Aorta (tissue), 5 donors: ENCODE data around the gene TAS1R3. TPM values are rescaled to one million over a fixed set of nuclear protein-coding genes. Genes with fewer than 3 reads are reported as not detected.

Experiments used
- ATAC-seq: fragments of 200-7000 bp; cut with Tn5 transposase; one replicate; pipeline ENCODE4 v1.9.1; 2022; ENCODE audit warnings: moderate library complexity; ENCODE audit not compliant: low FRiP score
- DNase-seq, 2 donors: peaks; one replicate each; pipeline ENCODE4 v3.0.0-alpha.2; 2020
- H3K27ac ChIP-seq, 2 donors: one replicate each; pipeline ENCODE4 v1.5.1; 2013; ENCODE audit warnings: low read length in 2 of 2, mild to moderate bottlenecking in 2 of 2, moderate library complexity in 2 of 2, control low read depth in 1 of 2, inconsistent platforms in 1 of 2, low read depth in 1 of 2
- H3K27me3 ChIP-seq, 2 donors: one replicate each; pipeline ENCODE4 v1.6.1; 2013; ENCODE audit warnings: control low read depth in 1 of 2, low read length in 1 of 2, mild to moderate bottlenecking in 1 of 2, moderate library complexity in 1 of 2; ENCODE audit not compliant: insufficient read depth in 2 of 2, control insufficient read depth in 1 of 2
- H3K36me3 ChIP-seq, 2 donors: one replicate each; pipeline ENCODE4 v1.6.1; 2013; ENCODE audit warnings: control low read depth in 1 of 2, low read length in 1 of 2, mild to moderate bottlenecking in 1 of 2; ENCODE audit not compliant: insufficient read depth in 2 of 2, control insufficient read depth in 1 of 2
- H3K4me1 ChIP-seq, 2 donors: one replicate each; pipeline ENCODE4 v1.6.1; 2013; ENCODE audit warnings: low read length in 2 of 2, control low read depth in 1 of 2, mild to moderate bottlenecking in 1 of 2, moderate library complexity in 1 of 2; ENCODE audit not compliant: insufficient read depth in 2 of 2, control insufficient read depth in 1 of 2
- H3K4me3 ChIP-seq, 2 donors: one replicate each; pipeline ENCODE4 v1.5.1; 2013; ENCODE audit warnings: low read length in 2 of 2, control low read depth in 1 of 2, mild to moderate bottlenecking in 1 of 2
- H3K9me3 ChIP-seq: one replicate; pipeline ENCODE4 v1.6.1; 2013; ENCODE audit warnings: mild to moderate bottlenecking, low read length; ENCODE audit not compliant: control insufficient read depth
- WGBS, 2 donors: extraction: QIAGEN DNeasy Blood & Tissue Kit; methylation state at CpG; one replicate each; pipeline ENCODE4 v1.1.7; 2013; 5-methylcytosine and 5-hydroxymethylcytosine counted together
- intact Hi-C, 2 donors: fragments of 100-400 bp; cut with DNase I; formaldehyde crosslinking; loops; one replicate each; pipeline versions ENCODE4 v1.14.2 to v1.15.0; 2022
- microRNA-seq, 2 donors: library from miRNA; unstranded; fragments of <30 nt; microRNA quantifications; one replicate each; pipeline ENCODE4 v1.2.0, GENCODE V29; 2020
- polyA plus RNA-seq, 2 donors: library from polyadenylated mRNA; stranded (reverse); fragments of 200-250 nt; gene quantifications; one replicate each; pipeline ENCODE4 v1.2.3, GENCODE V29; 2013
- total RNA-seq, 2 donors: library from RNA; stranded (reverse); fragmentation: NEBNext Ultra II Directional; extraction: Animal tissue kit (Norgen Biotek cat#: 25700); gene quantifications; one replicate each; pipeline ENCODE4 v1.2.1, GENCODE V29; 2021
- donor health status: healthy with polysubstance abuse.
- donor health status: Bipolar disorder and iron deficiency.
- donor health status: DM: no; HTN: no; CAD: no.
- donor health status: DM: no; HTN: no; CAD: no.
- donor health status: DM: yes; HTN: yes; CAD: no.

The TAS1R3 gene
- total and polyA plus RNA-seq, 4 donors, result 0.24 to 0.36 (median 0.28) TPM

- no peak for ATAC-seq
- 87 to 92% methylated on average over 16 of the region's 16 CpGs for WGBS, 2 donors
Observed at GRCh38 chr1:1380860-1381259, 49.8 kb downstream of the TAS1R3 start.

GRCh38 chr1:1381294-1381693 is 50.2 kb downstream of the TAS1R3 start:
- H3K27me3 ChIP-seq, result no peaks in the 10 kb centered on the region
- H3K4me1 ChIP-seq, result no peaks in the 10 kb centered on the region
- ATAC-seq (no peak), DNase-seq (no peak)
- no peak overlapping the region for H3K4me3 ChIP-seq
- no peak overlapping the region for H3K27ac ChIP-seq
- H3K9me3 ChIP-seq, result no peaks in the 10 kb centered on the region
- intact Hi-C loops, result no loop called here
- peaks cover 0 to 3% of the 10 kb centered on the region in 2 donors for H3K36me3 ChIP-seq
- 66 to 69% methylated on average over 8 of the region's 8 CpGs for WGBS, 2 donors

More at GRCh38 chr1:1380860-1381259, 49.8 kb downstream of the TAS1R3 start:
- H3K27me3 ChIP-seq, result no peaks in the 10 kb centered on the region
- no peaks in the 10 kb centered on the region for H3K4me1 ChIP-seq
- no peak for DNase-seq
- H3K36me3 ChIP-seq, result no peaks in the 10 kb centered on the region
- no peak overlapping the region for H3K4me3 ChIP-seq
- no peaks in the 10 kb centered on the region for H3K9me3 ChIP-seq
- intact Hi-C loops, result no loop called here
- no peak overlapping the region for H3K27ac ChIP-seq

Small RNA genes lying within 50 kb of the gene (microRNA-seq; reads per million reads assigned to microRNA genes)
- gene MIR6726, result 0.99 to 1.2 reads per million in 2 donors
- 0 to 1.2 reads per million in 2 donors for gene MIR6727
- 0 to 1.2 reads per million in 2 donors for gene MIR6808

Other genes starting within 250 kb of the TAS1R3 start
- 10 to 100 TPM in 1 of 2 donors, 1 to 10 TPM in 1; 9.3 to 13.6 TPM for gene C1orf159, start 215.2 kb upstream of the TAS1R3 start, total RNA-seq
- gene C1orf159, start 215.2 kb upstream of the TAS1R3 start, polyA plus RNA-seq, result 10 to 100 TPM in 1 of 2 donors, 1 to 10 TPM in 1; 4.0 to 35.4 TPM
- gene TTLL10, start 157.4 kb upstream of the TAS1R3 start, total RNA-seq, result under 1 TPM in 1 of 2 donors, not detected in 1; 0.15 TPM
- not detected for gene TTLL10, start 157.4 kb upstream of the TAS1R3 start, polyA plus RNA-seq
- gene TNFRSF18, start 124.7 kb upstream of the TAS1R3 start, total RNA-seq, result 1 to 10 TPM; 1.0 to 1.1 TPM
- gene TNFRSF18, start 124.7 kb upstream of the TAS1R3 start, polyA plus RNA-seq, result 1 to 10 TPM in 1 of 2 donors, not detected in 1; 1.3 TPM
- gene TNFRSF4, start 117.1 kb upstream of the TAS1R3 start, total RNA-seq, result 1 to 10 TPM; 1.6 to 3.5 TPM
- 1 to 10 TPM in 1 of 2 donors, not detected in 1; 1.0 TPM for gene TNFRSF4, start 117.1 kb upstream of the TAS1R3 start, polyA plus RNA-seq
- gene SDF4, start 99.3 kb upstream of the TAS1R3 start, total RNA-seq, result 100 to 1,000 TPM; 138 to 140 TPM
- 100 to 1,000 TPM in 1 of 2 donors, 10 to 100 TPM in 1; 73.3 to 158 TPM for gene SDF4, start 99.3 kb upstream of the TAS1R3 start, polyA plus RNA-seq
- gene B3GALT6, start 99.0 kb upstream of the TAS1R3 start, total RNA-seq, result 10 to 100 TPM; 11.3 to 12.8 TPM
- 1 to 10 TPM; 2.5 to 9.3 TPM for gene B3GALT6, start 99.0 kb upstream of the TAS1R3 start, polyA plus RNA-seq
- gene C1QTNF12, start 84.6 kb upstream of the TAS1R3 start, total RNA-seq, result 1 to 10 TPM; 3.9 to 4.3 TPM
- gene C1QTNF12, start 84.6 kb upstream of the TAS1R3 start, polyA plus RNA-seq, result 10 to 100 TPM in 1 of 2 donors, 1 to 10 TPM in 1; 3.4 to 10.0 TPM
- 10 to 100 TPM; 46.9 to 49.4 TPM for gene UBE2J2, start 57.4 kb upstream of the TAS1R3 start, total RNA-seq
- gene UBE2J2, start 57.4 kb upstream of the TAS1R3 start, polyA plus RNA-seq, result 10 to 100 TPM; 17.2 to 49.3 TPM
- gene SCNN1D, start 50.8 kb upstream of the TAS1R3 start, total RNA-seq, result 1 to 10 TPM; 3.5 to 8.2 TPM
- gene SCNN1D, start 50.8 kb upstream of the TAS1R3 start, polyA plus RNA-seq, result 10 to 100 TPM in 1 of 2 donors, 1 to 10 TPM in 1; 7.9 to 24.1 TPM
- gene ACAP3, start 23.4 kb upstream of the TAS1R3 start, total RNA-seq, result 10 to 100 TPM; 25.0 to 69.2 TPM
- gene ACAP3, start 23.4 kb upstream of the TAS1R3 start, polyA plus RNA-seq, result 10 to 100 TPM; 10.6 to 63.9 TPM
- gene PUSL1, start 22.7 kb upstream of the TAS1R3 start, total RNA-seq, result 10 to 100 TPM in 1 of 2 donors, 1 to 10 TPM in 1; 7.4 to 12.6 TPM
- gene PUSL1, start 22.7 kb upstream of the TAS1R3 start, polyA plus RNA-seq, result 10 to 100 TPM in 1 of 2 donors, 1 to 10 TPM in 1; 5.8 to 13.7 TPM
- 100 to 1,000 TPM; 114 to 121 TPM for gene INTS11, start 6.6 kb upstream of the TAS1R3 start, total RNA-seq
- gene INTS11, start 6.6 kb upstream of the TAS1R3 start, polyA plus RNA-seq, result 100 to 1,000 TPM in 1 of 2 donors, 10 to 100 TPM in 1; 48.0 to 995 TPM
- 10 to 100 TPM; 13.9 to 16.4 TPM for gene CPTP, start 6.5 kb upstream of the TAS1R3 start, total RNA-seq
- gene CPTP, start 6.5 kb upstream of the TAS1R3 start, polyA plus RNA-seq, result 10 to 100 TPM; 12.9 to 14.9 TPM
- gene DVL1, start 18.1 kb downstream of the TAS1R3 start, total RNA-seq, result 10 to 100 TPM; 48.7 to 53.7 TPM
- 10 to 100 TPM; 21.2 to 71.9 TPM for gene DVL1, start 18.1 kb downstream of the TAS1R3 start, polyA plus RNA-seq
- gene MXRA8, start 27.3 kb downstream of the TAS1R3 start, total RNA-seq, result 100 to 1,000 TPM; 105 to 221 TPM
- 100 to 1,000 TPM in 1 of 2 donors, 10 to 100 TPM in 1; 52.3 to 364 TPM for gene MXRA8, start 27.3 kb downstream of the TAS1R3 start, polyA plus RNA-seq
- gene AURKAIP1, start 43.9 kb downstream of the TAS1R3 start, total RNA-seq, result 10 to 100 TPM; 59.6 to 65.6 TPM
- gene AURKAIP1, start 43.9 kb downstream of the TAS1R3 start, polyA plus RNA-seq, result 100 to 1,000 TPM; 119 to 154 TPM
- 100 to 1,000 TPM; 153 to 246 TPM for gene CCNL2, start 68.1 kb downstream of the TAS1R3 start, total RNA-seq
- 100 to 1,000 TPM in 1 of 2 donors, 10 to 100 TPM in 1; 34.6 to 409 TPM for gene CCNL2, start 68.1 kb downstream of the TAS1R3 start, polyA plus RNA-seq
- gene MRPL20, start 76.0 kb downstream of the TAS1R3 start, total RNA-seq, result 10 to 100 TPM; 69.7 to 70.2 TPM
- 100 to 1,000 TPM; 144 to 184 TPM for gene MRPL20, start 76.0 kb downstream of the TAS1R3 start, polyA plus RNA-seq
- 1 to 10 TPM; 1.5 to 6.9 TPM for gene ANKRD65, start 90.0 kb downstream of the TAS1R3 start, total RNA-seq
- under 1 TPM in 1 of 2 donors, not detected in 1; 0.13 TPM for gene ANKRD65, start 90.0 kb downstream of the TAS1R3 start, polyA plus RNA-seq
- gene VWA1, start 104.4 kb downstream of the TAS1R3 start, total RNA-seq, result 10 to 100 TPM; 35.6 to 86.5 TPM
- 1 to 10 TPM in 1 of 2 donors, under 1 TPM in 1; 0.13 to 4.5 TPM for gene VWA1, start 104.4 kb downstream of the TAS1R3 start, polyA plus RNA-seq
- 1 to 10 TPM in 1 of 2 donors, under 1 TPM in 1; 0.42 to 5.5 TPM for gene ATAD3C, start 118.4 kb downstream of the TAS1R3 start, total RNA-seq
- under 1 TPM in 1 of 2 donors, not detected in 1; 0.08 TPM for gene ATAD3C, start 118.4 kb downstream of the TAS1R3 start, polyA plus RNA-seq
- gene ATAD3B, start 140.5 kb downstream of the TAS1R3 start, total RNA-seq, result 10 to 100 TPM in 1 of 2 donors, 1 to 10 TPM in 1; 8.1 to 21.5 TPM
- 10 to 100 TPM in 1 of 2 donors, 1 to 10 TPM in 1; 6.1 to 44.8 TPM for gene ATAD3B, start 140.5 kb downstream of the TAS1R3 start, polyA plus RNA-seq
- gene ATAD3A, start 180.9 kb downstream of the TAS1R3 start, total RNA-seq, result 10 to 100 TPM; 11.9 to 13.2 TPM
- gene ATAD3A, start 180.9 kb downstream of the TAS1R3 start, polyA plus RNA-seq, result 10 to 100 TPM in 1 of 2 donors, 1 to 10 TPM in 1; 8.3 to 20.2 TPM
- gene TMEM240, start 209.3 kb downstream of the TAS1R3 start, total RNA-seq, result 1 to 10 TPM; 6.2 to 7.8 TPM
- 10 to 100 TPM in 1 of 2 donors, 1 to 10 TPM in 1; 1.1 to 15.1 TPM for gene TMEM240, start 209.3 kb downstream of the TAS1R3 start, polyA plus RNA-seq
- 10 to 100 TPM; 67.7 to 71.5 TPM for gene SSU72, start 243.6 kb downstream of the TAS1R3 start, total RNA-seq
- 10 to 100 TPM; 65.0 to 92.8 TPM for gene SSU72, start 243.6 kb downstream of the TAS1R3 start, polyA plus RNA-seq